Esophagus muscularis mucosa (tissue), 4 donors: ENCODE data around the gene UGT2A3. TPM values are rescaled to one million over a fixed set of nuclear protein-coding genes. Genes with fewer than 3 reads are reported as not detected.
"Not testable (repeated sequence)": the region's sequence is repeated elsewhere in the genome, so short reads cannot be mapped to it uniquely, and the experiment has no call there.

ENCODE experiments used
- DNase-seq: peaks from one replicate; pipeline ENCODE4 v3.0.0-alpha.2; 2017; ENCODE audit errors: extremely low spot score
- H3K27ac ChIP-seq, 4 donors: fragments of 200-600 bp; sonication (generic); replicated peaks in 1 of 4; 1 replicate in 3 of 4; 2 replicates in 1 of 4; pipeline ENCODE4 v1.5.1; 2016 to 2019; ENCODE audit warnings: mild to moderate bottlenecking in 1 of 4
- H3K27me3 ChIP-seq, 4 donors: fragments of 200-600 bp; sonication (generic); one replicate each; pipeline versions ENCODE4 v1.5.1 to v1.6.0; 2016 to 2019
- H3K36me3 ChIP-seq, 4 donors: fragments of 200-600 bp; sonication (generic); one replicate each; pipeline ENCODE4 v1.5.1; 2016 to 2019
- H3K4me1 ChIP-seq, 4 donors: fragments of 200-600 bp; sonication (generic); one replicate each; pipeline ENCODE4 v1.5.1; 2016 to 2019
- H3K4me3 ChIP-seq, 4 donors: fragments of 200-600 bp; sonication (generic); 1 replicate in 2 of 4; 2 replicates in 2 of 4; pipeline ENCODE4 v1.5.1; 2016 to 2019; ENCODE audit warnings: mild to moderate bottlenecking in 4 of 4, moderate library complexity in 1 of 4
- H3K9me3 ChIP-seq, 4 donors: fragments of 200-600 bp; sonication (generic); 1 replicate in 3 of 4; 2 replicates in 1 of 4; pipeline ENCODE4 v1.5.1; 2016 to 2019
- CTCF ChIP-seq, 3 experiments: fragments of 200-600 bp in 2 of 3; fragments of 450-650 bp in 1 of 3; sonication (generic) in 2 of 3; IDR thresholded peaks; one replicate each; pipeline ENCODE4 v1.5.1; 2017 to 2019; ENCODE audit warnings: antibody characterized with exemption in 3 of 3, mild to moderate bottlenecking in 2 of 3, moderate library complexity in 1 of 3
- EP300 ChIP-seq: sonication (generic); formaldehyde crosslinking; IDR thresholded peaks from one replicate; pipeline ENCODE4 v1.6.1; 2017; ENCODE audit warnings: antibody characterized with exemption
- POLR2A ChIP-seq: fragments of 450-650 bp; IDR thresholded peaks from one replicate; pipeline ENCODE4 v1.6.1; 2017; ENCODE audit warnings: antibody characterized with exemption, moderate library complexity, mild to moderate bottlenecking, low read depth
- POLR2AphosphoS5 ChIP-seq, 2 donors: sonication (generic); formaldehyde crosslinking; IDR thresholded peaks; one replicate each; pipeline ENCODE4 v1.6.1; 2017; ENCODE audit warnings: antibody characterized with exemption in 2 of 2
- WGBS: methylation state at CpG from one replicate; pipeline ENCODE4 v1.1.5; 2018; 5-methylcytosine and 5-hydroxymethylcytosine counted together
- intact Hi-C: fragments of 100-400 bp; cut with DNase I; formaldehyde crosslinking; loops from one replicate; pipeline ENCODE4 v1.15.1; 2023
- total RNA-seq, 4 donors: library from RNA; depleted of rRNA; stranded (reverse); fragments of >200 nt; gene quantifications; one replicate each; pipeline versions ENCODE4 v1.1.0 to v1.2.1, GENCODE V29; 2016

Gene UGT2A3
- total RNA-seq, 4 donors from 2014 or later: not detected

GRCh38 chr4:68984947-68985346 is 33.3 kb upstream of the UGT2A3 start:
- no peak overlapping the region for H3K4me3 ChIP-seq
- DNase-seq: no peak
- H3K27me3 ChIP-seq: no peaks in the 10 kb centered on the region
- no peaks in the 10 kb centered on the region for H3K4me1 ChIP-seq
- no peaks in the 10 kb centered on the region for H3K36me3 ChIP-seq
- no peaks in the 10 kb centered on the region for H3K9me3 ChIP-seq
- TF ChIP-seq POLR2AphosphoS5 (IDR thresholded peaks at IDR 0.05): no peak
- TF ChIP-seq EP300: no peak
- TF ChIP-seq CTCF (IDR thresholded peaks at IDR 0.05): no peak
- WGBS: 75% methylated on average over 2 of the region's 2 CpGs
- intact Hi-C loops: no loop called here
- no peak overlapping the region for H3K27ac ChIP-seq

DNA sequence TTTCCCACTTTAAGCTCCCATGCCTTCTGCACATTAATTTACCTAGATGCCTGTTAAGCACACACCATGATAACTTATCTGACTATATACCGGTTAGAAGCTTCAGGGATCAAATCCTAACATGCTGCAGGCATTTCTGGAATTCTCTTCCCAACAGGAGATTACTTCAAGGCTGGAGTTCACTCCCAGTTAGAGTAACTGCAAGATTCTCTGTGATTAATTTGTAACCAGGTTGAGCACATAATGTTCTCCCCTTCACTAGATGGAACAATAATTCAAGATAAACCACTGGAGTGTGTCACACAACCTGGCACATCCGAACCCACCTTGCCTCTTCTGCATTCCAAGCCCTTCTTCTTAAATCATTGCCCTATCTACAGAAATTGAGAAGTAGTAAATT is 11.8 kb upstream of the UGT2A3 start:
- Histone ChIP-seq H3K36me3 (no peaks in the 10 kb centered on the region), H3K27ac (no peak overlapping the region), H3K9me3 (no peaks in the 10 kb centered on the region), H3K4me1 (no peaks in the 10 kb centered on the region), H3K4me3 (no peak overlapping the region), H3K27me3 (no peaks in the 10 kb centered on the region)
- intact Hi-C loops: no loop called here
- no peak for DNase-seq
- 53% methylated on average over 2 of the region's 2 CpGs for WGBS
- no peak for TF ChIP-seq POLR2A
- TF ChIP-seq POLR2AphosphoS5 (IDR thresholded peaks at IDR 0.05): no peak
- no peak for TF ChIP-seq EP300
- no peak for TF ChIP-seq CTCF (IDR thresholded peaks at IDR 0.05)

- intact Hi-C loops: no loop called here
- Histone ChIP-seq H3K9me3 (no peaks in the 10 kb centered on the region), H3K27me3 (no peaks in the 10 kb centered on the region), H3K36me3 (no peaks in the 10 kb centered on the region), H3K4me3 (no peak overlapping the region), H3K27ac (no peak overlapping the region), H3K4me1 (no peaks in the 10 kb centered on the region)
- 64% methylated on average over 1 of the region's 1 CpG for WGBS
- TF ChIP-seq POLR2A: no peak
- TF ChIP-seq EP300: no peak
- TF ChIP-seq POLR2AphosphoS5 (IDR thresholded peaks at IDR 0.05): no peak
- TF ChIP-seq CTCF (IDR thresholded peaks at IDR 0.05): no peak
- DNase-seq: no peak
Observed at GRCh38 chr4:68962868-68963267, 11.3 kb upstream of the UGT2A3 start.

DNA sequence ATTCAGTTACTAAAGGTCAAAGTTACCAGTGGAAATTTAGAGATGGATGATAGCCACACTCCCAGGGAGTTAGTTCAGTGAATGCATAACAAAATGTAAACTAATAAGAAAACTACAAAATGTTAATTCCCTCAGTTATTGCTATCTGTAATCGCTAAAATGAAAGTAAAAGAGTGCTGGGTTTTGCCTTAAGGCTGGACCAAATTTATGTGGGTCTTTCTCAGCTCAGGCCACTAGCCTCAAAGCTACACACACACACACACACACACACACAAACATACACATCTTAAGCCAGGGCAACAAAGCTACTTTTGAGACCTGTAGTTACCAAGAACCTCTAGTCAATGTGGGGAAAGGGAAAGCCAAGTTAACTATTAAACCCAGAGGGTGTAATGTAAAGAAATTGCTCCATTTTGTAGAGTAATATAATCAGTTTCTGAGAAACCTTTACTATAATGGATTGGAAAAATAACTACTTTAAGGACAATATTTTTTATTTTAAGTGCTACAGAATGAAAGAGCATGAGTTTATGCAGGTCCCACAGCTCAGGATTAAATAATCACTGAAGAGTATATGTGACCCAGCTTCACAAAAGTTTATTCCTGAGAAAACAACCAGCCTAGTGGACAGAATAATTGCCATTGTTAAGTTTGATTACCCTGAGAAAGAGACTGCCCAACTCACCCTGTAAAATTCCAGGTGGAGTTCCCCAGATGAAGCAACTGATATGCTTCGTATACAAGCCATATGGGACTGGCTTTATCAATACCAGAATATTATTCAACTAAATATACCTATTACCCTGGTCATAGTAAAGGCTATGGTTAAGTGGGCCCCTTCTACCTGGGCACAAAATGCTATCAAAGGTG is 8.9 kb upstream of the UGT2A3 start:
- H3K27me3 ChIP-seq: no peaks in the 10 kb centered on the region
- H3K9me3 ChIP-seq: no peaks in the 10 kb centered on the region
- intact Hi-C loops: no loop called here
- TF ChIP-seq EP300 (no peak), CTCF (IDR thresholded peaks at IDR 0.05) (no peak), POLR2A (no peak), POLR2AphosphoS5 (IDR thresholded peaks at IDR 0.05) (no peak)
- no peak overlapping the region for H3K27ac ChIP-seq
- no peaks in the 10 kb centered on the region for H3K36me3 ChIP-seq
- no peak for DNase-seq
- 96% methylated on average over 2 of the region's 2 CpGs for WGBS
- H3K4me1 ChIP-seq: no peaks in the 10 kb centered on the region
- H3K4me3 ChIP-seq: no peak overlapping the region

GRCh38 chr4:68959085-68959484 is 7.5 kb upstream of the UGT2A3 start:
- DNase-seq, H3K36me3 ChIP-seq, H3K4me1 ChIP-seq, H3K27me3 ChIP-seq, H3K9me3 ChIP-seq, intact Hi-C loops, H3K27ac ChIP-seq, H3K4me3 ChIP-seq: not testable (repeated sequence)
- 85% methylated on average over 2 of the region's 2 CpGs for WGBS
